ENCODE results near the gene PARD3. TPM values are rescaled to one million over a fixed set of nuclear protein-coding genes. Genes with fewer than 3 reads are reported as not detected.
"Not testable (repeated sequence)": the region's sequence is repeated elsewhere in the genome, so short reads cannot be mapped to it uniquely, and the experiment has no call there.

The PARD3 gene
- total RNA-seq, 2 experiments from 2014 or later: 1.3 to 1.9 TPM

- no peaks in the 10 kb centered on the region for H3K36me3 Mint-ChIP-seq
- no peak overlapping the region for H3K4me3 Mint-ChIP-seq
- H3K27ac Mint-ChIP-seq: no peak overlapping the region
- H3K4me1 Mint-ChIP-seq: no peaks in the 10 kb centered on the region
- no peaks in the 10 kb centered on the region for H3K9me3 Mint-ChIP-seq
- no peaks in the 10 kb centered on the region for H3K27me3 Mint-ChIP-seq
- no peak for DNase-seq
Observed at GRCh38 chr10:34432589-34432988, 382.5 kb downstream of the PARD3 start.

DNA sequence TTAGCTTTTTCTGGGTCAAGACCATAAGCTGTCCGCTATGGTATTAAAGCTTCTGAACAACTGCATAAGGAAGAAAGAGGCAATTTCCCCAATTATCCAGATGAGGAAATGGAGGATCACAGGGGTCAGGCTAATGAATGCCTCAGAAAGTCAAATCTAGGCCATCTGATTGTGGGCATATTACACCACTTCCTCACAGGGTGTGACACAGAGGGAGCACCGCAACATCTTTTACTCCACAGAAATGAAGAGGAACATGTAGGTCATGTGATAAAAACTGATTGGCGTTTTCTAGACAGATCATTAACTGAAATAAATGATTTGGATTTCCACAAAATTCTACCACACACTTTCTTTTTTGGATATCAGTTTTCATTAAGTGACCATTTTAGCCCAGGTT lies 384.4 kb downstream of the PARD3 start:
- Mint-ChIP-seq H3K4me3 (no peak overlapping the region), H3K27me3 (no peaks in the 10 kb centered on the region), H3K9me3 (no peaks in the 10 kb centered on the region), H3K4me1 (no peaks in the 10 kb centered on the region), H3K27ac (no peak overlapping the region), H3K36me3 (no peaks in the 10 kb centered on the region)
- no peak for DNase-seq

- Mint-ChIP-seq H3K4me3 (no peak overlapping the region), H3K36me3 (no peaks in the 10 kb centered on the region), H3K27me3 (no peaks in the 10 kb centered on the region), H3K4me1 (no peaks in the 10 kb centered on the region), H3K27ac (no peak overlapping the region), H3K9me3 (no peaks in the 10 kb centered on the region)
- no peak for DNase-seq
Observed at GRCh38 chr10:34428501-34428900, 386.6 kb downstream of the PARD3 start.

DNA sequence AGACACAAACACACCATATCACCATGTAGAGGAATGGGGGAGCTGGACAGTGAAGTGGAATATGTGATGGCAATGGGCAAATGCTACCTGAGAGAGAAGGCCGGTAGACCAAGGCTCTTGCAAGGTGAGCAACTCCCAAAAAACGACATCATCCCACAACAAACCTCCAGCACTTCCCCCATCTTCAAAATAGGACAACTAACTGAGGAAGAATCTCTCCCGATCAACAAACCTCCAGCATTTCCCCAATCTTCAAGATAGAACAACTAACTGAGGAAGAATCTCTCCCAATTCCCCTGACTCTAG lies 387.2 kb downstream of the PARD3 start:
- Mint-ChIP-seq H3K27me3 (no peaks in the 10 kb centered on the region), H3K4me1 (no peaks in the 10 kb centered on the region), H3K9me3 (no peaks in the 10 kb centered on the region), H3K36me3 (no peaks in the 10 kb centered on the region), H3K4me3 (no peak overlapping the region), H3K27ac (no peak overlapping the region)
- no peak for DNase-seq

- H3K36me3 Mint-ChIP-seq, H3K9me3 Mint-ChIP-seq, H3K4me1 Mint-ChIP-seq, DNase-seq, H3K4me3 Mint-ChIP-seq, H3K27me3 Mint-ChIP-seq, H3K27ac Mint-ChIP-seq: not testable (repeated sequence)
Observed at GRCh38 chr10:34427158-34427910, 387.8 kb downstream of the PARD3 start.

DNA sequence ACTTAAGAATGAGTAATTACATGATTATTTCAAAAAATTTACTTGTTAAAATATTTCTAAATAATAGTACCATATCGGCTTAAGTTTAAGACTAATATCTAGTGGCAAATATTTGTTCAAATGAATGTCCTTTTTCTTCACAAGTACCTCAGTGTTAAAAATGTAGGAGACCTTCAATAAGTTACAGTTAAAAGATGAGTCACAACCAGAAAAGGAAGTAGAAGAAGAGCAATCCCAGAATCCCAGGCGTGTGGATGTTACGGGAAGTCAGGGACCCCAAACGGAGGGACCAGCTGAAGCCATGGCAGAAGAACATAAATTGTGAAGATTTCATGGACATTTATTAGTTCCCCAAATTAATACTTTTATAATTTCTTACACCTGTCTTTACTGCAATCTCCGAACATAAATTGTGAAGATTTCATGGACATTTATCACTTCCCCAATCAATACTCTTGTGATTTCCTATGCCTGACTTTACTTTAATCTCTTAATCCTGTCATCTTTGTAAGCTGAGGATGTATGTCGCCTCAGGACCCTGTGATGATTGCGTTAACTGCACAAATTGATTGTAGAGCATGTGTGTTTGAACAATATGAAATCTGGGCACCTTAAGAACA lies 388.4 kb downstream of the PARD3 start:
- H3K9me3 Mint-ChIP-seq, H3K4me3 Mint-ChIP-seq, H3K4me1 Mint-ChIP-seq, DNase-seq, H3K36me3 Mint-ChIP-seq, H3K27ac Mint-ChIP-seq, H3K27me3 Mint-ChIP-seq: not testable (repeated sequence)

DNA sequence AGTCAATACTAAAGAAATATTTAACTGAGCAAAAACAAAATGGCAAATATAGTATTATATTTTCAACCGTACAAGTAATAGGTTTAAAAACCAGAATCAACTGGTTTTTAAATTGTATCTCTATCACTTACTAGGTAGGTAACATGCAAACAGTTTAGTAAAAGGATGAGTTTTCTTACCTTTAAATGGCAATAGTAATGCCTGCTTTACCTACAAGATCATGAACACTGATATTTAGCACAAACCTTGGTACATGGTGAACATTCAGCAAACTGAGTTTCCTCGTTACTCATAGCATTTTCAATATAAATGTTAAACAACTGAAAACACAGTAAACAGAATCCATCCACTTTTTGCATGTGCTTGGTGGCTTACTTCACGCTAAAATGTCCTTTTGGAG lies 389.1 kb downstream of the PARD3 start:
- Mint-ChIP-seq H3K9me3 (no peaks in the 10 kb centered on the region), H3K4me1 (no peaks in the 10 kb centered on the region), H3K36me3 (no peaks in the 10 kb centered on the region), H3K4me3 (no peak overlapping the region), H3K27ac (no peak overlapping the region), H3K27me3 (no peaks in the 10 kb centered on the region)
- DNase-seq: no peak

DNA sequence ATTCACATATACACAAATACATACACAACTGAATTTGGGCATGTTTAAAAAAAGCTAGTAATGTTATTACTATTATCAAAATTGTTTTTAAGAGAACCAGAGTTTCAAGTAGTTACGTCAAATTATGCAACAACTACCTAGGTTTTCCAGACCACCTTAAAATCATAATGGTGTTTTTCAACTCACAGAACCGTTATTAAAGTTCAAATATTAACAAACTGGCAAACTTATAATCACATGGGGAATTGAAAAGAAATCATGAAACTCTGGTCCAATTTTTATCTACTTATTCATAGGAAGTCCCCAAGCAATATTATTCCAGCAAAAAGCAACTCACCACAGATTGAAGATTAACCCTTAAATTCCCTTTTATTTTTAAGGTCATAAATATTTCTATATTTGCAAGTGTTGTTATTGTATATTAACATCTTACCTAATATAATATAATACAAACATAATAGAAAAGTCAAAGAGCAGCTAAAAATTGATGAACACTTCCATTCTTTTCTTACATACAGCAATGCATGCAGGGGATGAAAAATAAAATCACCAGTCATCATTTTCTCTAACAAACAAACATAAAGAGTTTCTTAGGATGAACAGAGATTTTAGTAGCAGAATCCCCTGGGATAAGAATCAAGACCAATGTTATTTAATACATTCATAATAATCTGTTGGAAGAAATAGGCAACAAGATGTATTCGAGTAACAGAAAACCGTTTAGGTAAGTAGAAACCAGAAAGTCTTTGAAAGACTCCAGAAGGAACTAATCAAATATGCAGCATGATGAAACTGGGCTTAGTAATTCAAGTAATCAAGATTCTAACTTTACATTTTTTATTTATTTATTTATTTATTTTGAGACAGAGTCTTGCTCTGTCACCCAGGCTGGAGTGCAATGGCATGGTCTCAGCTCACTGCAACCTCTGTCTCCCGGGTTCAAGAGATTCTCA lies 391.1 kb downstream of the PARD3 start:
- no peaks in the 10 kb centered on the region for H3K36me3 Mint-ChIP-seq
- no peak overlapping the region for H3K4me3 Mint-ChIP-seq
- no peak overlapping the region for H3K27ac Mint-ChIP-seq
- no peak for DNase-seq
- H3K4me1 Mint-ChIP-seq: no peaks in the 10 kb centered on the region
- no peaks in the 10 kb centered on the region for H3K27me3 Mint-ChIP-seq
- H3K9me3 Mint-ChIP-seq: no peaks in the 10 kb centered on the region

DNA sequence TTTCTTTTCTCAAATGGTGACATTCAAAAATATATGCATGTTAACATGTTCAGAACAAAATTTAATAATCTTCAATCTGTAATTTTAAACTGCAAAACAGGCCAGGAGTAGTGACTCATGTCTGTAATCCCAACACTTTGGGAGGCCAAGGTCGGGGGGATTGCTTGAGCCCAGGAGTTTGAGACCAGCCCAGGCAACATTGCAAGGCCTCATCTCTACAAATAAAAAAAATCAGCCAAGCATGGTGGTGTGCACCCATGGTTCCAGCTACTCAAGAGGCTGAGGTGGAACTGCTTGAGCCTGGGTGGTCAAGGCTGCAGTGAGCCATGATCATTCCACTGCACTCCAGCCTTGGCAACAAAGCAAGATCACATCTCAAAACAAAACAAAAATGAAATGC lies 394.3 kb downstream of the PARD3 start:
- Mint-ChIP-seq H3K4me3 (no peak overlapping the region), H3K36me3 (no peaks in the 10 kb centered on the region), H3K4me1 (no peaks in the 10 kb centered on the region), H3K9me3 (no peaks in the 10 kb centered on the region), H3K27ac (no peak overlapping the region), H3K27me3 (no peaks in the 10 kb centered on the region)
- DNase-seq: no peak

DNA sequence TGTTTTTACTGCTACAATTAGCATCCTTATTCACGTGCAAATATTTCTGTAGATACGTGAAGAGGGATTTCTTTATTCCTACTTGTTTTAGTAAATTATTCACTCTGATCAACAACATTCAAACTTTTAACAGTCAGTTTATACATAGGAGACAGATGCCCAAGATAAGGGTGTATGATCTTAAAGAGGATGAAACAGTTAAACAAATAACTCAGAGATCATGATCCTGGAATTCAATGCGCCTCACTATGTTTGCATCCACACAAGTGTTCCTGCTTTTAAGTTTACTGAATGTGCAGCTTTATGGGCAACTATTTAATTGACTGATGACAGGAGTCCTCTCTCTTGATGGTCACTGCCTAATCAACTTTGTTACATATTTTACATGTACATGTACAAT lies 394.8 kb downstream of the PARD3 start:
- Mint-ChIP-seq H3K9me3 (no peaks in the 10 kb centered on the region), H3K27me3 (no peaks in the 10 kb centered on the region), H3K4me3 (no peak overlapping the region), H3K4me1 (no peaks in the 10 kb centered on the region), H3K36me3 (no peaks in the 10 kb centered on the region), H3K27ac (no peak overlapping the region)
- DNase-seq: no peak

GRCh38 chr10:34415039-34415438 lies 400.1 kb downstream of the PARD3 start:
- Mint-ChIP-seq H3K4me3 (no peak overlapping the region), H3K9me3 (no peaks in the 10 kb centered on the region), H3K27ac (no peak overlapping the region), H3K4me1 (no peaks in the 10 kb centered on the region), H3K36me3 (no peaks in the 10 kb centered on the region), H3K27me3 (no peaks in the 10 kb centered on the region)
- no peak for DNase-seq

DNA sequence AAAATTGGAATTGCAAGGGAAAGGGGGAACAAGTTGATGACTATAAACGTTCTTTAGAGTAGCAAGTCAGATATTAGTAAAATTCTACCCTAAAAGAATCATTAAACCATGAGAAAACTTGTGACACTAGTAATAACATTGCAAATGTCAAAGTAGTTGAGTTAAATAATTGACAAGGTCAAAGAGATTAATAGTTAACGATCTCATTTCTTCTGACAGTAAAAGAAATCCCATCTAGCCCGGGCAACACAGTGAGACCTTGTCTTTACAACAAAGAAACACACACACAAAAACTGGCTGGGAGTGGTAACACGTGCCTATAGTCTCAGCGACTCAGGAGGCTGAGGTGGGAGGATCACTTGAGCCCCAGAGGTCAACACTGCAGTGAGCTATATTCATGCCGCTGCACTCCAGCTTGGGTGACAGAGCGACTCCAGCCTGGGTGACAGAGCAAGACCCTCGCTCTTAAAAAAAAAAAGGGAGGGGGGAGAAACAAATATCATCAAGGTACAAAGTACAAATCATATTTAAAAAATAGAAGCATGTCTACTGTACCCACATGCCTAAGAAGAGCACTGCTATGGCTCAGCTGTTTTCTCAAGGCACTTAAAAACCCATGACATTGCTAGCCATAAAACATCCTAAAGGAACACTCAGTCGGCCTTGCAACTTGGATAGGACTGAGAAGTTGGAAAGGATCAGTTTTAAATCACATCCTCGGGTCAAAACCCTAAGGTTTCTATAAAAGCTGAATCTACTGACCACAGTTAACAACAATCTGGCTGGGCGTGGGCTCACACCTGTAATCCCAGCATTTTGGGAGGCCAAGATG lies 401.1 kb downstream of the PARD3 start:
- Mint-ChIP-seq H3K27me3 (no peaks in the 10 kb centered on the region), H3K27ac (no peak overlapping the region), H3K4me1 (no peaks in the 10 kb centered on the region), H3K9me3 (no peaks in the 10 kb centered on the region), H3K36me3 (no peaks in the 10 kb centered on the region), H3K4me3 (no peak overlapping the region)
- no peak for DNase-seq

DNA sequence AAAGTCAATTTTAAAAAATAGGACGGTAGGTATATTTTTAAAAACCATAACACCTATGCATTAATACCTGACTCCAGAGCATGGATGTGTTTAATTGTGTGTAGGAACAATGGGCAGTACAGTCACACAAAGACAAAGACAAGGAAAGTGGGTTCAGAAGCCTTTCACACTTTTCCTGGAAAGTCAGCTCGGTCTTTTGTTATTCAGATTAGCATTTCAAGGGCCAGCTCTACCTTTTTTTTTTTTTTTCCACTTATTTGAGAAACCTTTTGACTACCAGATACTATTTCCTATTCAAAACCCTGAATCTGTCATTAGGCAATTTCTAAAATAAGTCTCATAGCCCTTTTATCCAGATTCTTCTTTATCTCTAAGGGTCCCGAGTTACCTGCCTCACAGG lies 401.9 kb downstream of the PARD3 start:
- Mint-ChIP-seq H3K4me1 (no peaks in the 10 kb centered on the region), H3K27me3 (no peaks in the 10 kb centered on the region), H3K27ac (no peak overlapping the region), H3K36me3 (no peaks in the 10 kb centered on the region), H3K9me3 (no peaks in the 10 kb centered on the region), H3K4me3 (no peak overlapping the region)
- no peak for DNase-seq

DNA sequence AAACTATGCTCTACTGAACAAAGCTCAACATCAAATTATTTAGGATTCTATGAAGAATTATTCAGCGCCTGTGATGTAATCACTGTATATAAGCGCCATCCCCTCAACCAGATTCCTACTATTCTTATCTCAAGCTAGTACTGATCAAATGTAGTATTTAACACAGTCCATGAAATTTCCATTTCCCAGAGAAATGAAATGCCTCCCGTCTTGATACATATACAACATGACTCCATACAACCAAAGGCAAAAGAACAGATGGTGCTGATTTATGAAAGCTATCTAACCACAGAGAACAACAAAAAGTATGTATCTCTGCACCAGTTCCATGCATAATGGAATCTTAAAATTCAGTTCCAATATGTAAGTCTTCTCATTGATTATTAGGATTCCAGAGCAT lies 406.1 kb downstream of the PARD3 start:
- Mint-ChIP-seq H3K27me3 (no peaks in the 10 kb centered on the region), H3K4me3 (no peak overlapping the region)
- no peak for DNase-seq

DNA sequence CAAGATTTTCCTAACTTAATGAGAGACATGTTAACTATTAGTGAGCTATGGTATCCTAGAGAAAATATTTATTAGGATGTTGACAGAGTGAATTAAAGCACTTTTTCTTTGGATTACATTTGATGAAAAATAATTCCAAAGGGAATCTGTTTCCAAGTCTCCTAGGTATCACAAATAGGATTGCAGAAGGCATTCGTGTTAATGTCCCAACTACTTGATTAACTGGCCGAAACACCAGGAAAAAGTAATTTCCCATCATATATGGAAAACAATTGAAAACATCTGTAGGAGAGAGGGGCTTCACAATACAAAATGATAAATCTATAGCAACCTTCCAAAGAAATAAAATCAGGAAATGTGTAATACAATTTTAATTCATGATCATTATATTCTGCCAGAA lies 406.7 kb downstream of the PARD3 start:
- Mint-ChIP-seq H3K36me3 (no peaks in the 10 kb centered on the region), H3K27me3 (no peaks in the 10 kb centered on the region), H3K9me3 (no peaks in the 10 kb centered on the region), H3K27ac (no peak overlapping the region), H3K4me3 (no peak overlapping the region), H3K4me1 (no peaks in the 10 kb centered on the region)
- DNase-seq: no peak

More for the DNA sequence above, 406.1 kb downstream of the PARD3 start:
- Mint-ChIP-seq H3K27ac (no peak overlapping the region), H3K36me3 (no peaks in the 10 kb centered on the region), H3K4me1 (no peaks in the 10 kb centered on the region), H3K9me3 (no peaks in the 10 kb centered on the region)
